PC-9 (cell line): ENCODE measurements around the gene ANXA6.

ENCODE experiments used
- EZH2 ChIP-seq: fragments of 200-600 bp; sonication (generic); IDR thresholded peaks from 2 replicates; pipeline ENCODE4 v1.8.0; 2017; ENCODE audit warnings: antibody characterized with exemption, low read depth
- TF ChIP-seq, protein P1 (sequence below): fragments of 200-600 bp; sonication (generic); conservative IDR thresholded peaks from 2 replicates; pipeline ENCODE4 v1.6.1; 2017; ENCODE audit warnings: mixed run types, antibody characterized with exemption, mild to moderate bottlenecking, moderate library complexity

DNA sequence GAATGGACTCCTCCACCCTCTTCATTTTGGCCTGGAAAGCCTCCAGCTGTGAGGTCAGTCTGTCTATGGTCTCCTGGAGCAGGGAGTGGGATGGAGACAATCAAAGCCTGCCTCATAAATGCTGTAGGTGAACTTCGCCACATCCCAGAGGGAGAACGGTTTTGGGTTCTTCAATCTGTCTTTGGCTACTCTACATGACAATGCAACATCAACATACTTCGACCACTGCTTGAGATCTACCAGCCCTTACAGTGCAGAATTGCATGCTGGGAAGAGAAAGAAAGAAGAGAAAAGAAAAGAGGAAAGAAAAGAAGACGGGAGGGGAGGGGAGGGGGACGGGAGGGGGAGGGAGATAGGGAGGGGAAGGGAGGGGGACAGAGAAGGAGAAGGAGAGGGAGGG is 28.5 kb upstream of the ANXA6 start:
- TF ChIP-seq, protein P1, sequence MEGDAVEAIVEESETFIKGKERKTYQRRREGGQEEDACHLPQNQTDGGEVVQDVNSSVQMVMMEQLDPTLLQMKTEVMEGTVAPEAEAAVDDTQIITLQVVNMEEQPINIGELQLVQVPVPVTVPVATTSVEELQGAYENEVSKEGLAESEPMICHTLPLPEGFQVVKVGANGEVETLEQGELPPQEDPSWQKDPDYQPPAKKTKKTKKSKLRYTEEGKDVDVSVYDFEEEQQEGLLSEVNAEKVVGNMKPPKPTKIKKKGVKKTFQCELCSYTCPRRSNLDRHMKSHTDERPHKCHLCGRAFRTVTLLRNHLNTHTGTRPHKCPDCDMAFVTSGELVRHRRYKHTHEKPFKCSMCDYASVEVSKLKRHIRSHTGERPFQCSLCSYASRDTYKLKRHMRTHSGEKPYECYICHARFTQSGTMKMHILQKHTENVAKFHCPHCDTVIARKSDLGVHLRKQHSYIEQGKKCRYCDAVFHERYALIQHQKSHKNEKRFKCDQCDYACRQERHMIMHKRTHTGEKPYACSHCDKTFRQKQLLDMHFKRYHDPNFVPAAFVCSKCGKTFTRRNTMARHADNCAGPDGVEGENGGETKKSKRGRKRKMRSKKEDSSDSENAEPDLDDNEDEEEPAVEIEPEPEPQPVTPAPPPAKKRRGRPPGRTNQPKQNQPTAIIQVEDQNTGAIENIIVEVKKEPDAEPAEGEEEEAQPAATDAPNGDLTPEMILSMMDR: no peak
- TF ChIP-seq EZH2: no peak
